Activated CD4-positive, alpha-beta memory T cell treated with anti-CD3 and anti-CD28 coated beads for 36 hours (primary cell): ENCODE data around the gene CLCN2. TPM values are rescaled to one million over a fixed set of nuclear protein-coding genes. Genes with fewer than 3 reads are reported as not detected.

ENCODE experiments used
- CTCF ChIA-PET: fragments of 350-600 bp; sonication (Branson Sonifier 250); formaldehyde crosslinking; loops from one replicate; lab custom pipeline; 2021; ENCODE audit warnings: antibody characterized with exemption, inconsistent platforms; lab: Charles Lee
- POLR2A ChIA-PET: fragments of 350-600 bp; sonication (Branson Sonifier 250); formaldehyde crosslinking; loops from one replicate; lab custom pipeline; 2021; ENCODE audit warnings: antibody characterized with exemption; lab: Charles Lee
- DNase-seq: peaks from one replicate; pipeline ENCODE4 v3.0.0-alpha.2; 2020
- H3K27ac Mint-ChIP-seq: one replicate; pipeline ENCODE4 v1.8.0; 2021; ENCODE audit warnings: mixed read lengths
- H3K27me3 Mint-ChIP-seq: one replicate; pipeline ENCODE4 v1.8.0; 2021; ENCODE audit warnings: mixed read lengths
- H3K36me3 Mint-ChIP-seq: one replicate; pipeline ENCODE4 v1.8.0; 2021; ENCODE audit warnings: mixed read lengths
- H3K4me1 Mint-ChIP-seq: one replicate; pipeline ENCODE4 v1.8.0; 2021; ENCODE audit warnings: low read depth, mixed read lengths
- H3K4me3 Mint-ChIP-seq: one replicate; pipeline ENCODE4 v1.8.0; 2021; ENCODE audit warnings: mild to moderate bottlenecking, mixed read lengths
- H3K9me3 Mint-ChIP-seq: one replicate; pipeline ENCODE4 v1.8.0; 2021; ENCODE audit warnings: mixed read lengths
- intact Hi-C: fragments of 100-400 bp; cut with micrococcal nuclease; formaldehyde crosslinking; loops from one replicate; pipeline ENCODE4 v1.15.1; 2023
- total RNA-seq, 2 experiments: library from RNA; stranded (reverse); gene quantifications; one replicate each; pipeline ENCODE4 v1.2.3, GENCODE V29; 2021

The CLCN2 gene
- total RNA-seq, result 1 to 10 TPM; 3.2 to 3.7 TPM

GRCh38 chr3:184361532-184361931 lies at the start of gene CLCN2, which contains the start of gene POLR2H:
Gene CLCN2, minus strand, starts transcription at chr3:184361605. Its CDS starts 126 bp downstream, at chr3:184361479.
Gene POLR2H, plus strand, starts transcription at chr3:184361710. Its CDS starts 1,783 bp downstream, at chr3:184363493.
- H3K4me1 Mint-ChIP-seq, result peaks cover 22% of the 10 kb centered on the region
- no peaks in the 10 kb centered on the region for H3K9me3 Mint-ChIP-seq
- H3K27ac Mint-ChIP-seq, result peak within 1 kb of the TSS; percentile 94
- H3K4me3 Mint-ChIP-seq, result peak within 1 kb of the TSS; percentile 96
- CTCF ChIA-PET, result interaction anchor here (1.0 to 2.4 kb wide), 6 partner anchors 8 to 200 kb away, joined by 3 to 8 read pairs (median 4); partner anchors contain the start of gene EPHB3
- no peaks in the 10 kb centered on the region for H3K27me3 Mint-ChIP-seq
- POLR2A ChIA-PET, result interaction anchor here (1.1 to 1.3 kb wide), 4 partner anchors 13 to 350 kb away, joined by 3 to 4 read pairs (median 4); partner anchors contain the start of gene MAGEF1
- intact Hi-C loops, result loop anchor here (5.0 kb wide), 1 partner anchor 351 kb away; the partner anchor contains the start of gene MAGEF1
- peak; percentile 54 for DNase-seq
- peaks cover 18% of the 10 kb centered on the region for H3K36me3 Mint-ChIP-seq

DNA sequence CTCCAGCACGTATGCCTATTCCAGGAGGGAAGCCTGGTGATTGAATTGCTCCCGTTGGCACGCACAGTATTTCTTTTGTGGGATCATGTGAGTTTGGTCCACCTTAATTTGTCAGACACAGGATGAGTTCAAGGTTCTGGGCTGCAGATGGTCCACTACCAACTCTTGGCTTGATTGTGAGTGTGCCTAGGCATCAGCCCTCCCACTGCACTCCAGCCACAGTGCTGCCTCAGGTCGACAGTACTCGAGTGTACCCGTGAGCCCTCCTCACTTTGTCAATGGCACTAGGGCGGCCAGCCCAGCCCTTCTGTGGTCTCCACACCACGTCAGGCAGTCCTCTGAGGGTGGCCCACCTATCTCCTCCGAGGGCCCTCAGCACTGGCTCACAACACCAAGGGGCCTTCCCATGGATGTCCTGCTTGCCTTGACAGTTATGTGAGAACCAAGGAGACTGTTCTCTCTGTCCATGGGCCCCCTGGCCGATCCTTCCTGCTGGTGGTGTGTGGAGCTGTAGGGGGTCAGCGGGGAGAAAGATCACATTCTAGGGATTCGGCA lies 48.6 kb upstream of the CLCN2 start:
- POLR2A ChIA-PET, result no interaction called here
- DNase-seq, result no peak
- intact Hi-C loops, result no loop called here
- Mint-ChIP-seq H3K9me3 (no peaks in the 10 kb centered on the region), H3K27ac (no peak overlapping the region), H3K4me3 (no peak overlapping the region), H3K4me1 (no peaks in the 10 kb centered on the region), H3K27me3 (peaks cover 4% of the 10 kb centered on the region), H3K36me3 (no peaks in the 10 kb centered on the region)
- CTCF ChIA-PET, result no interaction called here

DNA sequence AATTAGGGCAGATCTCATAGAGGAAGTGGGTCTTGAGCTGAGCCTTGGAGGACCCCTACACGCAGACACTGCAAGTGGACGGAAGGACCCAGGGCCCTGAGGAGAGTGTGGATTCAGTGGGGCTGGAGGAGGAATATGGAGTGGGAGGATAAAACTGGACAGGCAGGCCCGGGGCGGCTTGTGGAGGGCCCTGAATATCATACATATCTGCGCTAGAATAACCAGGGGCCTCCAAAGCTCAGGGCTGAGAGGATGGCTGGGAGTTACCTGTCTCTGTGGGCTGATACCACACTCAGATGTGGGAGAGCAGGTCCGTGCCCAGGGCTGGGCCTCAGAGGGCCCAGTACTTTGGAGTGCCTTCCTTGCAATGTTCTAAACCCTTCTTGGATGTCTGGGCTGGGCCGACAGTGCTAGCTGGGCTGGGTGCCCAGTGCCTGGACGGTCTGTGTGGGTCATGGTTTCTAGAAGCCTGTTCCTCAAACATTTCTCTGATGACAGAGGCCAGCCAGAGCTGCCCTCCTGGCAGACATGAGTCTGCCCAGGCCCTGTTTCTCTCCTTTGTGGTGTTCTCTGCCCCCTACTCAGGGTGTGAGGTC lies 48.0 kb upstream of the CLCN2 start:
- ChIA-PET POLR2A (no interaction called here), CTCF (no interaction called here)
- no peaks in the 10 kb centered on the region for H3K36me3 Mint-ChIP-seq
- no peak overlapping the region for H3K27ac Mint-ChIP-seq
- H3K4me3 Mint-ChIP-seq, result no peak overlapping the region
- intact Hi-C loops, result no loop called here
- H3K4me1 Mint-ChIP-seq, result no peaks in the 10 kb centered on the region
- DNase-seq, result no peak
- H3K27me3 Mint-ChIP-seq, result peaks cover 4% of the 10 kb centered on the region
- H3K9me3 Mint-ChIP-seq, result no peaks in the 10 kb centered on the region

DNA sequence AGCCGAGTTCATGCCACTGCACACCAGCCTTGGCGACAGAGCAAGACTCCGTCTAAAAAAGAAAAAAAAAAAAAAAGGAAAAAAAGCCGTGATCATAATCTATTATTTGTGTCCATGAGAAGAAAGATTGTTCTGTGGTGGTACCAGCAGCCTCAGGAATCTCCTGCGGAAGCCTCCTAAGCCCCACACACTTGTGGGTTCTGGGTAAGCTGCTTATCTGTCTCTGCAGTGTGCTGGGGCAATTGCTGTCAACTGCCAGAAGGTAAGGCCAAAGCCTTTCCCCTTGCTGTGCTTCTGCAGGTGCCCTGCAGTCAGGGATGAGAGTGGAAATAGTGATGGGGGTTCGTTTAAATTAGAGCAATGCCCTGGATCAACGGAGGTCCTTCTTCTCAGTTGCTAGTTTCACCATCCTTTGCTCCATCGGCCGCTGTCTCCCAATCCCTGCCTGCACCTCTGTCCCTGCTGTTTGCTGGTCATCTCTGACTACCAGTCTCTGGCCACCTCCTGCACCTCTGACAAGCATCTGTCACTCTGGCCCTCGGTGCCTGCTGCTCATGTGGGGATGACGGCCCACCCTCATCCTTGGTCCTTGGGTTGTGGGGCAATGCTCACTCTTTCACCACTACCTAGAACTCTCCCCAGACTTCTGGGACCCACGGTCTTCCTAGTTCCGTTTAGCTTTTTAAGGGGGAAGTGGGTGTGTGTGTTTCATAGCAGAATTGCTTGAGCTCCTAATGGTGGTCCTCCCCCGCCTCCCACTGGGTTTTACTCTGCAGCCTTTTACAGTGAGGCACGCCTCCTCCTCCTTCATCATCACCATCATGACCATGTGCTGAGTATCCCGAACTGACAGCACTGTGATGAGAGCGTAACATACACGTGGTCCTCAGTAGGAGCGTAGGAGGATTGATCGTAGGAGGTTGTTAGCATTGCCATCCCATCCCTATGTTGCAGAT lies 43.9 kb upstream of the CLCN2 start:
- H3K4me3 Mint-ChIP-seq, result no peak overlapping the region
- no peak for DNase-seq
- intact Hi-C loops, result no loop called here
- no peak overlapping the region for H3K27ac Mint-ChIP-seq
- H3K9me3 Mint-ChIP-seq, result no peaks in the 10 kb centered on the region
- H3K36me3 Mint-ChIP-seq, result no peaks in the 10 kb centered on the region
- H3K27me3 Mint-ChIP-seq, result peaks cover 16% of the 10 kb centered on the region
- H3K4me1 Mint-ChIP-seq, result no peaks in the 10 kb centered on the region
- ChIA-PET POLR2A (interaction anchor here (1.1 kb wide), 1 partner anchor 140 kb away, joined by 3 read pairs; no protein-coding TSS in a partner anchor), CTCF (no interaction called here)

DNA sequence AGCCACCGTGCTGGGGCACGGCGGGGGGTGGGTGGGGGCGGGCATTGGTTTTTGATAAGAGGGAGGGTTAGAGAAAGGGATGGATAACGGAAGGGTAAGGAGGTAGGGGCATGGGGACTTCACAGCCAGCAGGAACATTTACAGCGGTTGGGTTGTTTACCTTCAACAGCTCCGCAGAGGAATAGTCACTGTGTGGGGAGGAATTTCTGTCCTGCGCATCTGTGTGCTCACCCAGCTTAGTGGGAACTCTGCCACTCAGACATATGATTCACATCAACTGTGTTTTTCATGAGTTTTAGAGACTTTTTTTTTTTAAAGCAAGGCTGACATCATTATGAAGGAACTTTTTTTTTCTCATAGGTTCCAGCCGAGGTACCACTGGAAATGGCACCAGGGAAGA lies 38.0 kb upstream of the CLCN2 start:
- Mint-ChIP-seq H3K4me3 (no peak overlapping the region), H3K9me3 (no peaks in the 10 kb centered on the region), H3K36me3 (no peaks in the 10 kb centered on the region), H3K27me3 (peaks cover 16% of the 10 kb centered on the region), H3K4me1 (no peaks in the 10 kb centered on the region), H3K27ac (no peak overlapping the region)
- DNase-seq, result no peak
- CTCF ChIA-PET, result interaction anchor here (0.7 kb wide), 1 partner anchor 17 kb away, joined by 3 read pairs; no protein-coding TSS in a partner anchor
- POLR2A ChIA-PET, result no interaction called here
- intact Hi-C loops, result no loop called here

- H3K36me3 Mint-ChIP-seq, result no peaks in the 10 kb centered on the region
- no peak overlapping the region for H3K27ac Mint-ChIP-seq
- intact Hi-C loops, result no loop called here
- no peaks in the 10 kb centered on the region for H3K4me1 Mint-ChIP-seq
- H3K9me3 Mint-ChIP-seq, result no peaks in the 10 kb centered on the region
- CTCF ChIA-PET, result no interaction called here
- POLR2A ChIA-PET, result no interaction called here
- no peak for DNase-seq
- H3K4me3 Mint-ChIP-seq, result no peak overlapping the region
- H3K27me3 Mint-ChIP-seq, result peaks cover 4% of the 10 kb centered on the region
These were observed 33.9 kb upstream of the CLCN2 start for GRCh38 chr3:184395320-184395660.

DNA sequence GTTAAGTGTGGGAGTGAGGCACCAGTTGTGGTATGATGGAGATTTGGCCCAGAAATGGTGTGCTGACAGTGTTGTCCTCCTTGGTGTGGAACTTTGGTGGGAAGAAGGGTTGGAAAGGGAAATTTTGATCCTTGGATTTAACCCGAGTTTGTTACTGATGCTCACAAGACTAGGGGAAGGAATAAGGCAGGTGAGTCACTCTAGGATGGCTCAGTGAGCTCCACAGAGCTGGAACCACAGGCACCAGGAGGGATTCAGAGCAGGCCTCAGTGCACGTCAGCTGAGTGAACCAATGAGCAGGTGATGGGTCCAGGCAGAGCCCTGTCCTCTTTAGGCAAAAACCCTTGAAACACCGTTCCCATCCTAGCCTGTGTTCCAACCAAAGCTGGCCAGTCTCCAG lies 29.9 kb upstream of the CLCN2 start:
- ChIA-PET CTCF (interaction anchor here (1.0 kb wide), 1 partner anchor 170 kb away, joined by 3 read pairs; no protein-coding TSS in a partner anchor), POLR2A (no interaction called here)
- Mint-ChIP-seq H3K27me3 (peaks cover 2% of the 10 kb centered on the region), H3K4me1 (no peaks in the 10 kb centered on the region), H3K4me3 (no peak overlapping the region), H3K36me3 (no peaks in the 10 kb centered on the region), H3K27ac (no peak overlapping the region), H3K9me3 (no peaks in the 10 kb centered on the region)
- no peak for DNase-seq
- intact Hi-C loops, result no loop called here

GRCh38 chr3:184389935-184390528 lies 28.6 kb upstream of the CLCN2 start:
- CTCF ChIA-PET, result interaction anchor here (0.7 to 1.2 kb wide), 2 partner anchors 27 to 124 kb away, joined by 3 to 4 read pairs; no protein-coding TSS in a partner anchor
- H3K27ac Mint-ChIP-seq, result no peak overlapping the region

GRCh38 chr3:184389384-184389783 lies 28.0 kb upstream of the CLCN2 start:
- POLR2A ChIA-PET, result interaction anchor here (0.7 kb wide), 1 partner anchor 11 kb away, joined by 3 read pairs; no protein-coding TSS in a partner anchor
- CTCF ChIA-PET, result interaction anchor here (0.7 kb wide), 1 partner anchor 28 kb away, joined by 3 read pairs; no protein-coding TSS in a partner anchor
- H3K27ac Mint-ChIP-seq, result no peak overlapping the region
- H3K27me3 Mint-ChIP-seq, result peaks cover 10% of the 10 kb centered on the region
- H3K9me3 Mint-ChIP-seq, result no peaks in the 10 kb centered on the region
- intact Hi-C loops, result no loop called here
- no peak for DNase-seq
- H3K4me1 Mint-ChIP-seq, result no peaks in the 10 kb centered on the region
- no peak overlapping the region for H3K4me3 Mint-ChIP-seq
- H3K36me3 Mint-ChIP-seq, result no peaks in the 10 kb centered on the region

More at GRCh38 chr3:184389935-184390528, 28.6 kb upstream of the CLCN2 start:
- Mint-ChIP-seq H3K4me1 (no peaks in the 10 kb centered on the region), H3K36me3 (no peaks in the 10 kb centered on the region), H3K27me3 (peaks cover 6% of the 10 kb centered on the region), H3K9me3 (no peaks in the 10 kb centered on the region), H3K4me3 (no peak overlapping the region)
- DNase-seq, result no peak
- intact Hi-C loops, result no loop called here
- POLR2A ChIA-PET, result interaction anchor here (0.7 kb wide), 1 partner anchor 11 kb away, joined by 3 read pairs; no protein-coding TSS in a partner anchor

GRCh38 chr3:184388936-184389230 lies 27.5 kb upstream of the CLCN2 start:
- Mint-ChIP-seq H3K4me3 (no peak overlapping the region), H3K4me1 (no peaks in the 10 kb centered on the region), H3K27ac (no peak overlapping the region), H3K9me3 (no peaks in the 10 kb centered on the region), H3K36me3 (no peaks in the 10 kb centered on the region), H3K27me3 (peaks cover 14% of the 10 kb centered on the region)
- DNase-seq, result no peak
- intact Hi-C loops, result no loop called here
- ChIA-PET CTCF (no interaction called here), POLR2A (no interaction called here)

DNA sequence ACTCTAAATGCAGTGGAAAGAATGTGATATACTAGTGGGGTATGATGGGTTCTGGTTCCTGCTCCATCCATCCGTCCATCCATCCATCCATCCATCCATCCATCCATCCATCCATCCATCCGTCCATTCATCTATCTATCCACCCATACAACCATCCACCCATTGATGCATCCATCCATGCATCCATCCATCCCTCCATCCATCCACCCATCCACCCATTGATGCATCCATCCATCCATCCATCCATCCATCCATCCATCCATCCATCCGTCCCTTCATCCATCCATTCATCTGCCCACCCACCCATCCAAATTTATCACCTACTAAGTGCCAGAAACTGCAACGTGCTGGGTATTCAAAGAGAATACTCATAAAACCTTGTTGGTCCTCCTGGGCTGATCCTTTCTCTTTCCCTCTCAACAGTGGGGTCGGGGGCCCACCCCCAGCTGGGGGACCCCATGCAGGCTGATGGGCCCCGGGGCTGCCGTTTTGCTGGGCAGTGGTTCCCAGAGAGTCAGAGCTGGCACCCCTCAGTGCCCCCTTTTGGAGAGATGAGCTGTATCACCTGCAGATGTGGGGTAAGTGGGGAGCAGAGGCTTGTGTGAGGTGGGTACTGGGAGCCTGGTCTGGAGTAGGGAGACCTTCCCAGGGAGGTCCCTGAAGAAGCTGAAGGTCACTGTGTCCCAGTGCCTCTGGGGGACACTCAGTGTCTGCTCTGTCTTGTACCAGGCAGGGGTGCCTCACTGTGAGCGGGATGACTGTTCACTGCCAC lies 26.9 kb upstream of the CLCN2 start:
- DNase-seq, result no peak
- Mint-ChIP-seq H3K27me3 (peaks cover 16% of the 10 kb centered on the region), H3K27ac (no peak overlapping the region), H3K4me3 (no peak overlapping the region), H3K36me3 (no peaks in the 10 kb centered on the region), H3K4me1 (no peaks in the 10 kb centered on the region), H3K9me3 (no peaks in the 10 kb centered on the region)
- intact Hi-C loops, result no loop called here
- CTCF ChIA-PET, result no interaction called here
- POLR2A ChIA-PET, result no interaction called here
